Measurements from ENCODE around the gene TMEM190.

DNA sequence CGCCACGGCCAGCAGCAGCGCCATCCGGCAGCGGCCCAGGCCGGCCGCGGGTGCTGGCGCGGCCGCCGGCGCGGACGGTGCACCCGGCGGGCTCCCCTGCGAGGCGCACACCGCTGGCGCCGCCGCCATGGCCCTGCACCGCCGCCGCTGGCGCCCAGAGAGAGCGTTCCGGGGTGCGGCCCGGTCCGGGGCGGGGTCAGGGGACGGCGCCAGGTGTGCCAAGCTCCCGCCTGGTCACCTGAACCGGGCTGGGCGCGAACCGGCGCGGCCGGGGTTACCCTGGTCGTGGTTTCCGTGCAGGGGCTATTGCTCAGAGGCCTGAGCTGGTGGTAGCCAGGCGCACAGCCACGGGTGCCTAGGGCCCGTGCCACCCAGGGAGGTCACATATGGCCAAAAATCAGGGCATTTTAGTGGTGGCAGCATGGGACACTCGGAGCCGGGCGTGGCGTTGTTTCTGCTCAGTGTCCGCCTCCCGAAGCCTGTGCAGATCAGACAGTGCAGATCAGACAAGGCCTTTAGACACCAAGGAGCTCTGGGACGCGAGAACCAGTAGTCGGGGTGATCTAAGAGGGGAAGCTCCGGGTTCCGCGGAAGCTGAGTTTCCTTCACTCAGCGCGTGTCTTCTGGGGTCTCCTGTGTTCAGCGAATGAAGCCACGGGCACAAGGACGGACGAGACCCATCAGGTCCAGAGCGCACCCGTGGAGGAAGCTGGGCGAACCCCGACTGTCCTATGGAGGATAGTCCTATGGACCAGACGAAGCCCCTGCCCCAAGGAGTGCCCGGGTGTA, 7.7 kb downstream of the TMEM190 start, which contains the start of gene TMEM238:
- TF ChIP-seq POLR2A (IDR thresholded peaks at IDR 0.05) = no peak
- TF ChIP-seq, protein P1, sequence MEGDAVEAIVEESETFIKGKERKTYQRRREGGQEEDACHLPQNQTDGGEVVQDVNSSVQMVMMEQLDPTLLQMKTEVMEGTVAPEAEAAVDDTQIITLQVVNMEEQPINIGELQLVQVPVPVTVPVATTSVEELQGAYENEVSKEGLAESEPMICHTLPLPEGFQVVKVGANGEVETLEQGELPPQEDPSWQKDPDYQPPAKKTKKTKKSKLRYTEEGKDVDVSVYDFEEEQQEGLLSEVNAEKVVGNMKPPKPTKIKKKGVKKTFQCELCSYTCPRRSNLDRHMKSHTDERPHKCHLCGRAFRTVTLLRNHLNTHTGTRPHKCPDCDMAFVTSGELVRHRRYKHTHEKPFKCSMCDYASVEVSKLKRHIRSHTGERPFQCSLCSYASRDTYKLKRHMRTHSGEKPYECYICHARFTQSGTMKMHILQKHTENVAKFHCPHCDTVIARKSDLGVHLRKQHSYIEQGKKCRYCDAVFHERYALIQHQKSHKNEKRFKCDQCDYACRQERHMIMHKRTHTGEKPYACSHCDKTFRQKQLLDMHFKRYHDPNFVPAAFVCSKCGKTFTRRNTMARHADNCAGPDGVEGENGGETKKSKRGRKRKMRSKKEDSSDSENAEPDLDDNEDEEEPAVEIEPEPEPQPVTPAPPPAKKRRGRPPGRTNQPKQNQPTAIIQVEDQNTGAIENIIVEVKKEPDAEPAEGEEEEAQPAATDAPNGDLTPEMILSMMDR (IDR thresholded peaks at IDR 0.05) = no peak

Measured in heart left ventricle (tissue), 13 donors.